SK-N-SH treated with all-trans-retinoic acid at 6 μM for 48 hours (cell line): ENCODE measurements around the gene SRD5A3.

Experiments
- ATAC-seq: fragments of 200-7000 bp; cut with Tn5 transposase; 3 replicates; pipeline ENCODE4 v1.9.1; 2020; ENCODE audit warnings: mild to moderate bottlenecking, moderate library complexity
- ARNTL ChIP-seq: fragments of 450-650 bp; formaldehyde crosslinking; IDR thresholded peaks from 2 replicates; pipeline ENCODE4 v1.5.0; 2020; ENCODE audit warnings: low read depth, mild to moderate bottlenecking, moderate library complexity, borderline replicate concordance
- BACH2 ChIP-seq: fragments of 250-450 bp; sonication (Bioruptor Pico); IDR thresholded peaks from 2 replicates; pipeline ENCODE4 v1.9.0; 2021; ENCODE audit warnings: mild to moderate bottlenecking, borderline replicate concordance
- CREB5 ChIP-seq: fragments of 250-450 bp; sonication (Bioruptor Pico); IDR thresholded peaks from 2 replicates; pipeline ENCODE4 v1.5.1; 2020; ENCODE audit warnings: low read depth, mild to moderate bottlenecking, moderate library complexity
- CSDC2 ChIP-seq: fragments of 250-450 bp; sonication (Bioruptor Pico); IDR thresholded peaks from 2 replicates; pipeline ENCODE4 v1.5.0; 2020; ENCODE audit warnings: mild to moderate bottlenecking, moderate library complexity
- CSRNP3 ChIP-seq: fragments of 250-450 bp; sonication (Bioruptor Pico); IDR thresholded peaks from 2 replicates; pipeline ENCODE4 v1.5.1; 2021; ENCODE audit warnings: mild to moderate bottlenecking, moderate library complexity
- ESRRG ChIP-seq: fragments of 250-450 bp; sonication (Bioruptor Pico); IDR thresholded peaks from 2 replicates; pipeline ENCODE4 v1.6.1; 2021; ENCODE audit warnings: mild to moderate bottlenecking
- GLIS3 ChIP-seq: fragments of 250-450 bp; sonication (Bioruptor Pico); IDR thresholded peaks from 2 replicates; pipeline ENCODE4 v1.5.0; 2020; ENCODE audit warnings: mild to moderate bottlenecking, moderate library complexity
- ISL1 ChIP-seq: fragments of 250-450 bp; sonication (Bioruptor Pico); IDR thresholded peaks from 2 replicates; pipeline ENCODE4 v2.1.2; 2022; ENCODE audit warnings: mild to moderate bottlenecking, moderate library complexity
- OSR1 ChIP-seq: fragments of 250-450 bp; sonication (Bioruptor Pico); IDR thresholded peaks from 2 replicates; pipeline ENCODE4 v1.8.0; 2022; ENCODE audit warnings: moderate library complexity, mild to moderate bottlenecking, inconsistent platforms
- POU6F1 ChIP-seq: fragments of 250-450 bp; sonication (Bioruptor Pico); IDR thresholded peaks from 2 replicates; pipeline ENCODE4 v1.8.0; 2021; ENCODE audit warnings: low read depth, mild to moderate bottlenecking, moderate library complexity, borderline replicate concordance
- PPARA ChIP-seq: fragments of 250-450 bp; sonication (Bioruptor Pico); IDR thresholded peaks from 2 replicates; pipeline ENCODE4 v1.5.0; 2020; ENCODE audit warnings: mild to moderate bottlenecking, borderline replicate concordance
- RARB ChIP-seq: fragments of 250-450 bp; sonication (Bioruptor Pico); IDR thresholded peaks from 2 replicates; pipeline ENCODE4 v1.8.0; 2021; ENCODE audit warnings: mild to moderate bottlenecking, moderate library complexity
- SNAI2 ChIP-seq: fragments of 250-450 bp; sonication (Bioruptor Pico); IDR thresholded peaks from 2 replicates; pipeline ENCODE4 v1.5.0; 2020; ENCODE audit warnings: mild to moderate bottlenecking, moderate library complexity
- TCF4 ChIP-seq: fragments of 250-450 bp; sonication (Bioruptor Pico); IDR thresholded peaks from 2 replicates; pipeline ENCODE4 v1.8.0; 2021; ENCODE audit warnings: mild to moderate bottlenecking, moderate library complexity, borderline replicate concordance
- TSHZ2 ChIP-seq: fragments of 250-450 bp; sonication (Bioruptor Pico); IDR thresholded peaks from 2 replicates; pipeline ENCODE4 v1.5.0; 2020; ENCODE audit warnings: mild to moderate bottlenecking, moderate library complexity
- ZC3H10 ChIP-seq: fragments of 250-450 bp; sonication (Bioruptor Pico); IDR thresholded peaks from 2 replicates; pipeline ENCODE4 v1.5.1; 2021; ENCODE audit warnings: mild to moderate bottlenecking, moderate library complexity
- ZFP3 ChIP-seq: fragments of 250-450 bp; sonication (Bioruptor Pico); IDR thresholded peaks from 2 replicates; pipeline ENCODE4 v1.5.0; 2020; ENCODE audit warnings: mild to moderate bottlenecking, moderate library complexity
- ZFP30 ChIP-seq: fragments of 450-650 bp; formaldehyde crosslinking; IDR thresholded peaks from 2 replicates; pipeline ENCODE4 v1.5.0; 2022; ENCODE audit warnings: mild to moderate bottlenecking, moderate library complexity
- ZNF565 ChIP-seq: fragments of 450-650 bp; formaldehyde crosslinking; conservative IDR thresholded peaks from 2 replicates; pipeline ENCODE4 v1.5.0; 2020; ENCODE audit warnings: low read depth, mild to moderate bottlenecking, moderate library complexity
- ZNF70 ChIP-seq: fragments of 450-650 bp; formaldehyde crosslinking; IDR thresholded peaks from 2 replicates; pipeline ENCODE4 v1.5.0; 2020; ENCODE audit warnings: mild to moderate bottlenecking, moderate library complexity
- ZNF8 ChIP-seq: fragments of 450-650 bp; formaldehyde crosslinking; IDR thresholded peaks from 2 replicates; pipeline ENCODE4 v1.5.0; 2020; ENCODE audit warnings: mild to moderate bottlenecking, moderate library complexity
- TF ChIP-seq, protein P1 (sequence below): fragments of 250-450 bp; sonication (Bioruptor Pico); IDR thresholded peaks from 2 replicates; pipeline ENCODE4 v1.8.0; 2020; ENCODE audit warnings: mild to moderate bottlenecking, moderate library complexity, borderline replicate concordance

The SRD5A3 gene

DNA sequence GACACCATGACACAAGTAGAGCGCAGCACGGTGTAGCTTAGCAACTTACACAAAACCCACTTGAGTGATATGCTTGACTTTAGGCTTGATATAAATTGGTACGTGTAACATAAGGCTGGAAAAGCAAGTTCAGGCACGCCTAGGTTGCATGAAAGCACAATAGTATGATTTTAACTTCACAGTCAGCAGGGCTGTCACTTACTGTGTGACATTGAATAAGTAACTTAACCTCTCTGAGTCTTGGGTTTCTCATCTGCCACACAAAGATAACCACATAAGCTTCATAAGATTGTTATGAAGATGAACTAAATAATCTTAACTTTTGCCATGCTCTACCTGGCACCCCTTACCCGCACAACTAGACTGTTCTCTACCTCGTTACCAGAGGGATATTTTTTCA, 9.5 kb downstream of the SRD5A3 start:
- ATAC-seq: no peak
- TF ChIP-seq PPARA (CRISPR knock-in tag) (no peak), ZNF70 (CRISPR knock-in tag) (no peak), ZNF8 (CRISPR knock-in tag) (no peak), CSRNP3 (CRISPR knock-in tag) (no peak), TCF4 (CRISPR knock-in tag) (no peak), SNAI2 (CRISPR knock-in tag) (no peak), ZNF565 (no peak), ZC3H10 (no peak), ESRRG (no peak), BACH2 (CRISPR knock-in tag) (no peak), CREB5 (CRISPR knock-in tag) (no peak), ARNTL (CRISPR knock-in tag) (no peak)

DNA sequence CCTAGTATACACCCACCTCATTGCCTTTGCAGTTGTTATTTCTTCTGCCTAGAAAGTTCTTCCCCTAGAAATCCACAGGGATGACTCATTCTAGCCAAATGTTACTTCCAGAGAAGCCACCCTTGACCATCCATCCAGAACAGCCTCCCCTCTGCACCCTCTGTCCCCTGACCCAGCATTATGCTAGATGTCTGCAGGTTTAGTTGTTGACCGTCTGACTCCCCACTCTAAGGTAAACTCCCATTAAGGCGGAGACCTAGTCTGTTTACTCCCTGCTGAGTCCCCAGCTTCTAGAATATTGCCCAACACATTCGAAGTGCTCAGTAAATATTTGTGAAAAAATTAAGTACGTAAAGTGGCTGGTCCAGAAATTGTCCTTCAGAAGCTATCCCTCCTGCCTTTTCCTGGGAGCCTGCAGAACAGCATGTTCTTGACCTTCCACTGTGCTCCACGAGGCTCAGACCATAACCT, 11.0 kb downstream of the SRD5A3 start:
- TF ChIP-seq ZFP3 (CRISPR knock-in tag) (no peak), OSR1 (no peak), SNAI2 (CRISPR knock-in tag) (no peak), BACH2 (CRISPR knock-in tag) (no peak), CSRNP3 (CRISPR knock-in tag) (no peak), ZFP30 (CRISPR knock-in tag) (no peak), CSDC2 (CRISPR knock-in tag) (no peak), POU6F1 (CRISPR knock-in tag) (no peak), GLIS3 (CRISPR knock-in tag) (no peak), CREB5 (CRISPR knock-in tag) (no peak), ISL1 (CRISPR knock-in tag) (no peak), ZC3H10 (no peak), PPARA (CRISPR knock-in tag) (no peak), ESRRG (no peak), RARB (CRISPR knock-in tag) (no peak), TSHZ2 (no peak), ZNF8 (CRISPR knock-in tag) (no peak), ARNTL (CRISPR knock-in tag) (no peak)
- TF ChIP-seq, protein P1, sequence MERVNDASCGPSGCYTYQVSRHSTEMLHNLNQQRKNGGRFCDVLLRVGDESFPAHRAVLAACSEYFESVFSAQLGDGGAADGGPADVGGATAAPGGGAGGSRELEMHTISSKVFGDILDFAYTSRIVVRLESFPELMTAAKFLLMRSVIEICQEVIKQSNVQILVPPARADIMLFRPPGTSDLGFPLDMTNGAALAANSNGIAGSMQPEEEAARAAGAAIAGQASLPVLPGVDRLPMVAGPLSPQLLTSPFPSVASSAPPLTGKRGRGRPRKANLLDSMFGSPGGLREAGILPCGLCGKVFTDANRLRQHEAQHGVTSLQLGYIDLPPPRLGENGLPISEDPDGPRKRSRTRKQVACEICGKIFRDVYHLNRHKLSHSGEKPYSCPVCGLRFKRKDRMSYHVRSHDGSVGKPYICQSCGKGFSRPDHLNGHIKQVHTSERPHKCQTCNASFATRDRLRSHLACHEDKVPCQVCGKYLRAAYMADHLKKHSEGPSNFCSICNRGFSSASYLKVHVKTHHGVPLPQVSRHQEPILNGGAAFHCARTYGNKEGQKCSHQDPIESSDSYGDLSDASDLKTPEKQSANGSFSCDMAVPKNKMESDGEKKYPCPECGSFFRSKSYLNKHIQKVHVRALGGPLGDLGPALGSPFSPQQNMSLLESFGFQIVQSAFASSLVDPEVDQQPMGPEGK: no peak
- ATAC-seq: no peak; the same call in 2 of the 3 replicates
